ENCODE results near the gene SLC39A1. TPM values are rescaled to one million over a fixed set of nuclear protein-coding genes. Genes with fewer than 3 reads are reported as not detected.
A peak's percentile ranks its signal among the peaks of the same experiment; 100 is the strongest.

Gene SLC39A1
- total and polyA plus RNA-seq, 2 donors (not counting 3 experiments of a cell fraction or from before 2014, with no cell fraction given): 75.8 to 98.0 TPM

DNA sequence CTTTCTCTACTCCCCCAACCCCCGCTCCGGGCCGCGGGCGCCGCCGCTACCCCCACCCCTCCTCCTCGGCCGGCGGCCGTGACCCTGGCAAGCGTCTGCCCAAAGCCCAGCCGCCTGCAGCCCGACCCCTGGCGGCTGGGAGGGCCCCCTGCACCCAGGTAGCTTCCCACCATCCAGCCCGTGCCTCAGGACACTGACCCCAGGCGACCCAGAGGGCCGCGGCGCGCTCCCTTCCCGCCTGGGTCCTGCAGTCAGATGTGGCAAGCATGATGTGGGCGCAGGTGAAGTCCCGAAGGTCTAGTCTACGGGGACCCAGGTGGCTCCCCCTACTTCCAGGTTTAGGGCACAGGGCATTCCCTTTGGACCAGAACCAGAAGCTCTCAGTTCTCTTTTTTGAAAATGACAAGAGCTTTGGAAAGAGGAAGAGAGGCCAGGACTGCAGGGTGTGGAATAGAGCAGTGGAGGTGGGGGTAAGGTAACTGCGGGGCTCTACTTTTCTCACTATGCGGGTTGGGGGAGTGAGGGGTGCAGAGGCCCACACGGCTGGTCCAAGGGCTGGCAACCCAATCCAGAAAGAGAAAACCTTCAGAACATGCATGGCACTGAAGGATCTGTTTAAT is 16.6 kb downstream of the SLC39A1 start, which contains the start of gene DENND4B:
Gene DENND4B, minus strand, starts transcription at position 97 of the 620 bp plus-strand sequence. CDS start 2,344 bp downstream, outside the sequence.
- peak; percentile 82 for FAIRE-seq
- no TSS peak for BruUV-seq (replicated peaks)
- Histone ChIP-seq H3K9me3 (replicated peaks; ENCODE audit: control insufficient read depth, insufficient read depth, low read length) (no peaks in the 10 kb centered on the region), H4K20me1 (replicated peaks; ENCODE audit: control insufficient read depth, extremely low read depth, insufficient read depth, low read length) (no peaks in the 10 kb centered on the region), H3K4me1 (ENCODE audit: control insufficient read depth, extremely low read depth, insufficient read depth, low read length) (peaks cover 9% of the 10 kb centered on the region), H3K27ac (ENCODE audit: insufficient read depth, low read depth, low read length) (peak within 1 kb of the TSS; percentile 63), H3K36me3 (ENCODE audit: control insufficient read depth in 2 of 2, extremely low read depth in 1 of 2, insufficient read depth in 2 of 2, low read length in 2 of 2) (peaks cover 3 to 37% of the 10 kb centered on the region in 2 experiments), H3K4me2 (ENCODE audit: insufficient read depth, low read length) (peak within 1 kb of the TSS; percentile 73), H3K27me3 (ENCODE audit: control insufficient read depth in 2 of 2, insufficient read depth in 2 of 2, low read length in 2 of 2) (no peaks in the 10 kb centered on the region), H3K9me1 (replicated peaks; ENCODE audit: control insufficient read depth, extremely low read depth, insufficient read depth, low read length) (no peaks in the 10 kb centered on the region), H2AFZ (ENCODE audit: low read depth, low read length) (peak within 1 kb of the TSS; percentile 5), H3K4me3 (replicated peaks in 1 of 3; ENCODE audit: insufficient read depth in 1 of 3, low read depth in 1 of 3, low read length in 3 of 3) (peak within 1 kb of the TSS; percentile 42 to 88 (median 73)), H3K79me2 (ENCODE audit: control insufficient read depth, insufficient read depth, low read length) (peaks cover 16% of the 10 kb centered on the region), H3K9ac (replicated peaks; ENCODE audit: extremely low read depth, insufficient read depth, low read length) (peak within 1 kb of the TSS; percentile 84)
- dilution Hi-C loops (cut with MboI; ENCODE audit: extremely low pct_ligation_motif_present, low sequenced_read_pairs) (no loop called here), intact Hi-C loops (cut with micrococcal nuclease) (loop anchor here (1.0 to 2.0 kb wide), 9 partner anchors 12 to 269 kb away; partner anchors contain the start of genes CRTC2, RAB13 and SLC39A1)
- no peak for TF ChIP-seq GATA2 (IDR thresholded peaks at IDR 0.05; ENCODE audit: insufficient read depth, insufficient read length, low read depth, low read length)
- peak; percentile 76 for TF ChIP-seq POLR2AphosphoS5 (IDR thresholded peaks at IDR 0.05; ENCODE audit: insufficient read depth, low read depth, low read length)
- TF ChIP-seq JUN (IDR thresholded peaks at IDR 0.05; ENCODE audit: borderline replicate concordance, insufficient read depth, insufficient read length, low read depth): no peak
- TF ChIP-seq FOS (IDR thresholded peaks at IDR 0.05; ENCODE audit: borderline replicate concordance, insufficient read depth, low read length): no peak
- TF ChIP-seq, protein P1, sequence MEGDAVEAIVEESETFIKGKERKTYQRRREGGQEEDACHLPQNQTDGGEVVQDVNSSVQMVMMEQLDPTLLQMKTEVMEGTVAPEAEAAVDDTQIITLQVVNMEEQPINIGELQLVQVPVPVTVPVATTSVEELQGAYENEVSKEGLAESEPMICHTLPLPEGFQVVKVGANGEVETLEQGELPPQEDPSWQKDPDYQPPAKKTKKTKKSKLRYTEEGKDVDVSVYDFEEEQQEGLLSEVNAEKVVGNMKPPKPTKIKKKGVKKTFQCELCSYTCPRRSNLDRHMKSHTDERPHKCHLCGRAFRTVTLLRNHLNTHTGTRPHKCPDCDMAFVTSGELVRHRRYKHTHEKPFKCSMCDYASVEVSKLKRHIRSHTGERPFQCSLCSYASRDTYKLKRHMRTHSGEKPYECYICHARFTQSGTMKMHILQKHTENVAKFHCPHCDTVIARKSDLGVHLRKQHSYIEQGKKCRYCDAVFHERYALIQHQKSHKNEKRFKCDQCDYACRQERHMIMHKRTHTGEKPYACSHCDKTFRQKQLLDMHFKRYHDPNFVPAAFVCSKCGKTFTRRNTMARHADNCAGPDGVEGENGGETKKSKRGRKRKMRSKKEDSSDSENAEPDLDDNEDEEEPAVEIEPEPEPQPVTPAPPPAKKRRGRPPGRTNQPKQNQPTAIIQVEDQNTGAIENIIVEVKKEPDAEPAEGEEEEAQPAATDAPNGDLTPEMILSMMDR (IDR thresholded peaks at IDR 0.05; ENCODE audit: extremely low read depth in 1 of 2, insufficient read depth in 1 of 2, low read depth in 1 of 2, low read length in 2 of 2): peak; percentile 89 to 97
- DNase-seq (ENCODE audit: low read depth, low spot score): peak; percentile 65
- ChIA-PET POLR2A (interaction anchor here (0.7 to 1.3 kb wide), 5 partner anchors 12 to 44 kb away, joined by 3 to 5 read pairs (median 4); partner anchors contain the start of genes GATAD2B and SLC39A1), CTCF (interaction anchor here (0.6 to 5.3 kb wide), 26 partner anchors 9 to 791 kb away, joined by 3 to 65 read pairs (median 6); partner anchors contain the start of genes CREB3L4, CRTC2, GATAD2B and INTS3)
